SK-N-SH (cell line): Measurements from ENCODE around the gene INIP. TPM values are rescaled to one million over a fixed set of nuclear protein-coding genes. Genes with fewer than 3 reads are reported as not detected.

Experiments
- CTCF ChIA-PET: fragments of 300-600, 350-600 bp; formaldehyde crosslinking; extraction: SDS; loops from one replicate; lab custom pipeline; 2021; lab: Yijun Ruan, JAX
- POLR2A ChIA-PET: fragments of 350-600 bp; sonication (Branson Sonifier 250); formaldehyde crosslinking; extraction: SDS; loops from one replicate; lab custom pipeline; 2020; ENCODE audit warnings: antibody characterized with exemption, inconsistent platforms; lab: Yijun Ruan, JAX
- DNase-seq: peaks from one replicate; pipeline ENCODE4 v3.0.0; 2012
- H2AFZ ChIP-seq: fragments of 200-600 bp; sonication (generic); 2 replicates; pipeline ENCODE4 v1.8.1; 2016; ENCODE audit warnings: antibody characterized with exemption, mild to moderate bottlenecking, low read depth
- H3F3A ChIP-seq: fragments of 200-600 bp; sonication (generic); replicated peaks from 2 replicates; pipeline ENCODE3; 2016; ENCODE audit warnings: antibody characterized with exemption, mild to moderate bottlenecking; ENCODE audit not compliant: insufficient read depth
- H3K27ac ChIP-seq, 2 experiments: fragments of 200-500 bp in 1 of 2; fragments of 200-600 bp in 1 of 2; sonication (Bioruptor generic) in 1 of 2; sonication (generic), shearing (Covaris generic) in 1 of 2; 2 replicates each; pipeline versions ENCODE4 v1.5.1 to v1.6.1; 2014 to 2016; ENCODE audit warnings: low read depth in 2 of 2, inconsistent platforms in 1 of 2, low read length in 1 of 2, mild to moderate bottlenecking in 1 of 2, mixed read lengths in 1 of 2
- H3K27me3 ChIP-seq: fragments of 200-600 bp; sonication (generic), shearing (Covaris generic); 2 replicates; pipeline ENCODE4 v1.6.1; 2016; ENCODE audit warnings: mixed run types; ENCODE audit not compliant: insufficient read depth
- H3K36me3 ChIP-seq, 2 experiments: fragments of 200-500 bp in 1 of 2; fragments of 200-600 bp in 1 of 2; sonication (Bioruptor generic) in 1 of 2; sonication (generic) in 1 of 2; replicated peaks in 1 of 2; 2 replicates each; pipeline versions ENCODE3 to v1.5.1; 2014 to 2016; ENCODE audit warnings: low read length in 1 of 2, mild to moderate bottlenecking in 1 of 2; ENCODE audit not compliant: insufficient read depth in 2 of 2, control insufficient read depth in 1 of 2
- H3K4me1 ChIP-seq, 2 experiments: fragments of 200-500 bp in 1 of 2; fragments of 200-600 bp in 1 of 2; sonication (Bioruptor generic) in 1 of 2; sonication (generic), shearing (Covaris generic) in 1 of 2; 2 replicates each; pipeline versions ENCODE4 v1.5.1 to v1.6.1; 2014 to 2016; ENCODE audit warnings: low read depth in 1 of 2, low read length in 1 of 2, mixed run types in 1 of 2; ENCODE audit not compliant: insufficient read depth in 2 of 2, control insufficient read depth in 1 of 2
- H3K4me2 ChIP-seq: fragments of 200-600 bp; sonication (generic), shearing (Covaris generic); 2 replicates; pipeline ENCODE4 v1.6.1; 2017; ENCODE audit warnings: mixed run types
- H3K4me3 ChIP-seq, 2 experiments: fragments of 200-500 bp in 1 of 2; fragments of 200-600 bp in 1 of 2; sonication (Bioruptor generic) in 1 of 2; sonication (generic), shearing (Covaris generic) in 1 of 2; 2 replicates each; pipeline versions ENCODE4 v1.5.1 to v1.8.1; 2014 to 2016; ENCODE audit warnings: low read depth in 2 of 2, inconsistent platforms in 1 of 2, low read length in 1 of 2, mild to moderate bottlenecking in 1 of 2, mixed read lengths in 1 of 2, moderate library complexity in 1 of 2
- H3K79me2 ChIP-seq: fragments of 200-600 bp; sonication (generic); 2 replicates; pipeline ENCODE4 v1.8.1; 2017; ENCODE audit warnings: mild to moderate bottlenecking; ENCODE audit not compliant: insufficient read depth
- H3K9ac ChIP-seq: fragments of 200-600 bp; sonication (generic); 2 replicates; pipeline ENCODE4 v1.6.1; 2017; ENCODE audit warnings: mixed run types
- H3K9me2 ChIP-seq: fragments of 200-600 bp; sonication (generic); 2 replicates; pipeline ENCODE4 v1.6.1; 2017; ENCODE audit warnings: mixed run types
- H3K9me3 ChIP-seq: fragments of 200-600 bp; sonication (generic); 2 replicates; pipeline ENCODE4 v1.6.1; 2017; ENCODE audit warnings: mixed run types, mild to moderate bottlenecking, moderate library complexity
- H4K20me1 ChIP-seq: fragments of 200-600 bp; sonication (generic); 2 replicates; pipeline ENCODE4 v1.6.1; 2017; ENCODE audit warnings: mild to moderate bottlenecking, mixed run types; ENCODE audit not compliant: insufficient read depth
- ELF1 ChIP-seq: IDR thresholded peaks from 2 replicates; pipeline ENCODE4 v1.4.0; 2012
- EP300 ChIP-seq, 2 experiments: IDR thresholded peaks; 2 replicates each; pipeline versions ENCODE4 v1.4.0 to v1.6.1; 2012; ENCODE audit warnings: borderline replicate concordance in 1 of 2, low read depth in 1 of 2, low read length in 1 of 2
- EZH2phosphoT487 ChIP-seq: fragments of 200-600 bp; sonication (generic); IDR thresholded peaks from 2 replicates; pipeline ENCODE4 v1.6.1; 2017; ENCODE audit warnings: low read depth, mixed run types, mild to moderate bottlenecking, antibody characterized with exemption, moderate library complexity, borderline replicate concordance
- FOSL2 ChIP-seq: IDR thresholded peaks from 2 replicates; pipeline ENCODE4 v1.4.0; 2012; ENCODE audit warnings: low read depth, mild to moderate bottlenecking, moderate library complexity, borderline replicate concordance
- FOXJ3 ChIP-seq: sonication (generic); formaldehyde crosslinking; IDR thresholded peaks from 2 replicates; pipeline ENCODE4 v1.5.1; 2020; ENCODE audit warnings: mild to moderate bottlenecking, missing genetic modification reagents
- FOXM1 ChIP-seq: IDR thresholded peaks from 2 replicates; pipeline ENCODE4 v1.4.0; 2012; ENCODE audit warnings: low read depth, mild to moderate bottlenecking
- MEF2A ChIP-seq: IDR thresholded peaks from 2 replicates; pipeline ENCODE4 v1.4.0; 2012; ENCODE audit warnings: low read depth, borderline replicate concordance
- NFIC ChIP-seq: IDR thresholded peaks from 2 replicates; pipeline ENCODE4 v1.4.0; 2012; ENCODE audit warnings: borderline replicate concordance
- NRF1 ChIP-seq: IDR thresholded peaks from 2 replicates; pipeline ENCODE4 v1.6.1; 2012; ENCODE audit warnings: low read depth, mild to moderate bottlenecking, low read length
- RCOR1 ChIP-seq: fragments of 150-350 bp; IDR thresholded peaks from 2 replicates; pipeline ENCODE4 v1.6.1; 2017; ENCODE audit warnings: antibody characterized with exemption, low read length
- SMC3 ChIP-seq: IDR thresholded peaks from 2 replicates; pipeline ENCODE4 v1.6.1; 2012; ENCODE audit warnings: low read depth, low read length, improper control_type of control experiment
- TCF12 ChIP-seq: IDR thresholded peaks from 2 replicates; pipeline ENCODE4 v1.4.0; 2012
- WGBS: methylation state at CpG from one replicate; pipeline ENCODE4 v1.1.6; 2017; ENCODE audit warnings: low lambda C conversion rate; 5-methylcytosine and 5-hydroxymethylcytosine counted together
- polyA plus RNA-seq, 3 experiments: library from polyadenylated mRNA; depleted of rRNA; stranded (reverse); fragments of >200 nt; gene quantifications; 2 replicates each; pipeline ENCODE4 v1.2.3, GENCODE V29; 2012
- TF ChIP-seq, protein P1 (sequence below): fragments of 150-350 bp; IDR thresholded peaks from 2 replicates; pipeline ENCODE4 v1.6.1; 2016; ENCODE audit warnings: mild to moderate bottlenecking, low read depth, low read length
- TF ChIP-seq, protein P2 (sequence below): IDR thresholded peaks from 2 replicates; pipeline ENCODE4 v1.4.0; 2012; ENCODE audit warnings: low read depth, borderline replicate concordance
- TF ChIP-seq, protein P3 (sequence below): IDR thresholded peaks from 2 replicates; pipeline ENCODE4 v1.6.1; 2012; ENCODE audit warnings: mild to moderate bottlenecking, low read depth, low read length, moderate library complexity

The INIP gene
- polyA plus RNA-seq, 1 of the 3 experiments (the other 2 are of a cell fraction) = 7.9 TPM

DNA sequence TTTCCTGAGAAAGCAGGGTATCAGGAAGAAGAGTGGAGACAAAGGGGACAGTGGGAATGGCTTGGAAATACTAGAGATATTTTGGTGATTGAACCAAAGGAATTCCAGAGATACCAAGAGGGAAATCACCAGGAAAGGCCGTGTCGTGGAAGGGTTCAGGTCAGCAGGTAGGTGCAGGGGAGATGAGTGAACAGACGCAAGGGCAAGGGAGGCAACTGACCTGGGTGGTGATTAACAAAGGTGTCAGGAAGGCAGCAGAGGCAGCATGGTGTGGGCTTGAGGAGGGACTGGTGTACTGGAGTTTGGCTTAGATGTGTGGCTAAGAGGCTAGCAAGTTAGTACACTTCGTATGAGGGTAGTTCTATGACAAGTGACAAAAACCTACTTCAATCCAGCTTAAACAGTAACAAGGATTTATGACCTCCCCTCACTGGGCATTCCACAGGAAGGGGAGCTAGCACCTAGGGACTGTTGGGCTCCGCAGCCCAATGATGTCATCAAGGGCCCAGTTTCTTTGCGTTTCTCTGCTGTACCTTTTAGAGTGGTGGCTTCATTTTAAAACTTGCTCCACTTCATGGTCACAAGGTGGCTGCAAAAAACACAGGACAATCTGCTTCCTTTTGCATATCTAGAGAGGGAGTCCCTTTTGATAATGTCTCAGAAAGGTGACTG lies 37.0 kb downstream of the INIP start:
- Histone ChIP-seq H2AFZ (no peak overlapping the region), H3K4me1 (no peaks in the 10 kb centered on the region), H3K4me2 (no peak overlapping the region), H3K4me3 (no peak overlapping the region), H3K79me2 (no peaks in the 10 kb centered on the region), H3K27ac (no peak overlapping the region), H3K36me3 (no peaks in the 10 kb centered on the region), H3F3A (no peaks in the 10 kb centered on the region), H3K9ac (no peak overlapping the region), H3K27me3 (no peaks in the 10 kb centered on the region), H3K9me2 (no peaks in the 10 kb centered on the region)
- DNase-seq = no peak
- 98% methylated on average over 6 of the region's 6 CpGs for WGBS
- CTCF ChIA-PET = interaction anchor here (0.6 to 0.7 kb wide), 2 partner anchors 18 to 52 kb away, joined by 3 to 4 read pairs; no protein-coding TSS in a partner anchor
- POLR2A ChIA-PET = no interaction called here
- TF ChIP-seq SMC3 = no peak
- TF ChIP-seq, protein P1, sequence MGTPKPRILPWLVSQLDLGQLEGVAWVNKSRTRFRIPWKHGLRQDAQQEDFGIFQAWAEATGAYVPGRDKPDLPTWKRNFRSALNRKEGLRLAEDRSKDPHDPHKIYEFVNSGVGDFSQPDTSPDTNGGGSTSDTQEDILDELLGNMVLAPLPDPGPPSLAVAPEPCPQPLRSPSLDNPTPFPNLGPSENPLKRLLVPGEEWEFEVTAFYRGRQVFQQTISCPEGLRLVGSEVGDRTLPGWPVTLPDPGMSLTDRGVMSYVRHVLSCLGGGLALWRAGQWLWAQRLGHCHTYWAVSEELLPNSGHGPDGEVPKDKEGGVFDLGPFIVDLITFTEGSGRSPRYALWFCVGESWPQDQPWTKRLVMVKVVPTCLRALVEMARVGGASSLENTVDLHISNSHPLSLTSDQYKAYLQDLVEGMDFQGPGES = no peak
- no peak for TF ChIP-seq FOSL2
- TF ChIP-seq EZH2phosphoT487 = no peak
- TF ChIP-seq, protein P2, sequence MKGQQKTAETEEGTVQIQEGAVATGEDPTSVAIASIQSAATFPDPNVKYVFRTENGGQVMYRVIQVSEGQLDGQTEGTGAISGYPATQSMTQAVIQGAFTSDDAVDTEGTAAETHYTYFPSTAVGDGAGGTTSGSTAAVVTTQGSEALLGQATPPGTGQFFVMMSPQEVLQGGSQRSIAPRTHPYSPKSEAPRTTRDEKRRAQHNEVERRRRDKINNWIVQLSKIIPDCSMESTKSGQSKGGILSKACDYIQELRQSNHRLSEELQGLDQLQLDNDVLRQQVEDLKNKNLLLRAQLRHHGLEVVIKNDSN = no peak
- TF ChIP-seq TCF12 = no peak
- no peak for TF ChIP-seq RCOR1
- TF ChIP-seq MEF2A = no peak
- no peak for TF ChIP-seq FOXJ3 (CRISPR knock-in tag)
- TF ChIP-seq, protein P3, sequence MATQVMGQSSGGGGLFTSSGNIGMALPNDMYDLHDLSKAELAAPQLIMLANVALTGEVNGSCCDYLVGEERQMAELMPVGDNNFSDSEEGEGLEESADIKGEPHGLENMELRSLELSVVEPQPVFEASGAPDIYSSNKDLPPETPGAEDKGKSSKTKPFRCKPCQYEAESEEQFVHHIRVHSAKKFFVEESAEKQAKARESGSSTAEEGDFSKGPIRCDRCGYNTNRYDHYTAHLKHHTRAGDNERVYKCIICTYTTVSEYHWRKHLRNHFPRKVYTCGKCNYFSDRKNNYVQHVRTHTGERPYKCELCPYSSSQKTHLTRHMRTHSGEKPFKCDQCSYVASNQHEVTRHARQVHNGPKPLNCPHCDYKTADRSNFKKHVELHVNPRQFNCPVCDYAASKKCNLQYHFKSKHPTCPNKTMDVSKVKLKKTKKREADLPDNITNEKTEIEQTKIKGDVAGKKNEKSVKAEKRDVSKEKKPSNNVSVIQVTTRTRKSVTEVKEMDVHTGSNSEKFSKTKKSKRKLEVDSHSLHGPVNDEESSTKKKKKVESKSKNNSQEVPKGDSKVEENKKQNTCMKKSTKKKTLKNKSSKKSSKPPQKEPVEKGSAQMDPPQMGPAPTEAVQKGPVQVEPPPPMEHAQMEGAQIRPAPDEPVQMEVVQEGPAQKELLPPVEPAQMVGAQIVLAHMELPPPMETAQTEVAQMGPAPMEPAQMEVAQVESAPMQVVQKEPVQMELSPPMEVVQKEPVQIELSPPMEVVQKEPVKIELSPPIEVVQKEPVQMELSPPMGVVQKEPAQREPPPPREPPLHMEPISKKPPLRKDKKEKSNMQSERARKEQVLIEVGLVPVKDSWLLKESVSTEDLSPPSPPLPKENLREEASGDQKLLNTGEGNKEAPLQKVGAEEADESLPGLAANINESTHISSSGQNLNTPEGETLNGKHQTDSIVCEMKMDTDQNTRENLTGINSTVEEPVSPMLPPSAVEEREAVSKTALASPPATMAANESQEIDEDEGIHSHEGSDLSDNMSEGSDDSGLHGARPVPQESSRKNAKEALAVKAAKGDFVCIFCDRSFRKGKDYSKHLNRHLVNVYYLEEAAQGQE = no peak
- no peak for TF ChIP-seq NRF1
- TF ChIP-seq ELF1 = no peak
- TF ChIP-seq EP300 (IDR thresholded peaks at IDR 0.05; ENCODE audit: borderline replicate concordance in 1 of 2, low read depth in 1 of 2, low read length in 1 of 2) = no peak
- no peak for TF ChIP-seq FOXM1
- no peak for TF ChIP-seq NFIC
- TF ChIP-seq, all 33 proteins: peak for 0
- Histone ChIP-seq H4K20me1 (no peaks in the 10 kb centered on the region), H3K9me3 (no peaks in the 10 kb centered on the region)
